Mesenchymal stem cell (in vitro differentiated cells and primary cell): Measurements from ENCODE around the gene LRRD1.

ENCODE experiments used
- DNase-seq: peaks from one replicate; pipeline ENCODE4 v3.0.0-alpha.2; 2013
- H2AFZ ChIP-seq: one replicate; pipeline ENCODE4 v1.6.1; 2013; ENCODE audit warnings: low read depth, mild to moderate bottlenecking, control low read depth, inconsistent platforms, low read length, moderate library complexity
- H2AK5ac ChIP-seq: 2 replicates; pipeline ENCODE4 v1.6.1; 2013; ENCODE audit warnings: low read length, moderate library complexity, mild to moderate bottlenecking, inconsistent platforms; ENCODE audit not compliant: severe bottlenecking
- H2BK120ac ChIP-seq: one replicate; pipeline ENCODE4 v1.6.1; 2013; ENCODE audit warnings: low read depth, mild to moderate bottlenecking, inconsistent platforms, low read length, moderate library complexity
- H2BK12ac ChIP-seq, 2 experiments: one replicate each; pipeline ENCODE4 v1.6.1; 2013; ENCODE audit warnings: inconsistent platforms in 2 of 2, low read length in 2 of 2, mild to moderate bottlenecking in 2 of 2, moderate library complexity in 2 of 2, control low read depth in 1 of 2
- H2BK15ac ChIP-seq: one replicate; pipeline ENCODE4 v1.6.1; 2013; ENCODE audit warnings: mild to moderate bottlenecking, low read depth, inconsistent platforms; ENCODE audit not compliant: poor library complexity, severe bottlenecking
- H2BK5ac ChIP-seq: 2 replicates; pipeline ENCODE4 v1.6.1; 2013; ENCODE audit warnings: low read depth, mild to moderate bottlenecking, low read length, control low read depth, inconsistent platforms; ENCODE audit not compliant: poor library complexity, severe bottlenecking
- H3K14ac ChIP-seq, 2 experiments: one replicate each; pipeline ENCODE4 v1.6.1; 2013; ENCODE audit warnings: inconsistent platforms in 2 of 2, low read length in 2 of 2, control low read depth in 1 of 2, mild to moderate bottlenecking in 1 of 2, moderate library complexity in 1 of 2
- H3K18ac ChIP-seq, 2 experiments: one replicate each; pipeline ENCODE4 v1.6.1; 2013; ENCODE audit warnings: inconsistent platforms in 2 of 2, low read length in 2 of 2, control low read depth in 1 of 2, low read depth in 1 of 2, mild to moderate bottlenecking in 1 of 2
- H3K23ac ChIP-seq, 2 experiments: one replicate each; pipeline ENCODE4 v1.6.1; 2013; ENCODE audit warnings: inconsistent platforms in 2 of 2, low read length in 2 of 2, mild to moderate bottlenecking in 2 of 2, moderate library complexity in 2 of 2, control low read depth in 1 of 2
- H3K27ac ChIP-seq: 2 replicates; pipeline ENCODE4 v1.5.1; 2013; ENCODE audit warnings: mild to moderate bottlenecking, moderate library complexity, low read length, control low read depth, inconsistent platforms; ENCODE audit not compliant: poor library complexity, severe bottlenecking
- H3K27me3 ChIP-seq, 2 experiments: 2 replicates each; pipeline versions ENCODE4 v1.6.1 to v1.7.0; 2013; ENCODE audit warnings: low read length in 2 of 2, mild to moderate bottlenecking in 2 of 2, moderate library complexity in 2 of 2, control low read depth in 1 of 2, inconsistent platforms in 1 of 2; ENCODE audit not compliant: control insufficient read depth in 1 of 2, insufficient read depth in 1 of 2
- H3K36me3 ChIP-seq, 2 experiments: 2 replicates each; pipeline versions ENCODE4 v1.6.1 to v1.7.0; 2013; ENCODE audit warnings: low read length in 2 of 2, control low read depth in 1 of 2, inconsistent platforms in 1 of 2, low read depth in 1 of 2, mild to moderate bottlenecking in 1 of 2; ENCODE audit not compliant: insufficient read depth in 2 of 2, control insufficient read depth in 1 of 2
- H3K4ac ChIP-seq, 2 experiments: one replicate each; pipeline ENCODE4 v1.6.1; 2013; ENCODE audit warnings: inconsistent platforms in 2 of 2, low read length in 2 of 2, mild to moderate bottlenecking in 2 of 2, moderate library complexity in 2 of 2, control low read depth in 1 of 2, low read depth in 1 of 2
- H3K4me1 ChIP-seq: 2 replicates; pipeline ENCODE4 v1.6.1; 2013; ENCODE audit warnings: low read depth, low read length, control low read depth; ENCODE audit not compliant: control insufficient read depth, insufficient read depth
- H3K4me2 ChIP-seq: 2 replicates; pipeline ENCODE4 v1.6.1; 2013; ENCODE audit warnings: low read length, mild to moderate bottlenecking, inconsistent platforms; ENCODE audit not compliant: poor library complexity, severe bottlenecking
- H3K4me3 ChIP-seq, 2 experiments: 2 replicates each; pipeline versions ENCODE4 v1.5.1 to v1.7.0; 2013; ENCODE audit warnings: low read length in 2 of 2, mild to moderate bottlenecking in 2 of 2, control low read depth in 1 of 2, low read depth in 1 of 2; ENCODE audit not compliant: insufficient read depth in 1 of 2
- H3K79me1 ChIP-seq: replicated peaks from 2 replicates; pipeline ENCODE4 v1.6.1; 2013; ENCODE audit warnings: mild to moderate bottlenecking, control low read depth, low read length, inconsistent platforms; ENCODE audit not compliant: poor library complexity, severe bottlenecking
- H3K9ac ChIP-seq: 2 replicates; pipeline ENCODE4 v1.7.0; 2013; ENCODE audit warnings: mild to moderate bottlenecking, low read length, moderate library complexity
- H3K9me3 ChIP-seq: 2 replicates; pipeline ENCODE4 v1.7.0; 2013; ENCODE audit warnings: mild to moderate bottlenecking, low read length; ENCODE audit not compliant: control insufficient read depth
- H4K8ac ChIP-seq: one replicate; pipeline ENCODE4 v1.6.1; 2013; ENCODE audit warnings: inconsistent platforms, mild to moderate bottlenecking, low read length, moderate library complexity
- H4K91ac ChIP-seq: one replicate; pipeline ENCODE4 v1.6.1; 2013; ENCODE audit warnings: mild to moderate bottlenecking, low read length, inconsistent platforms
- WGBS: methylation state at CpG from one replicate; pipeline ENCODE4 v1.1.7; 2013; ENCODE audit warnings: mixed read lengths; 5-methylcytosine and 5-hydroxymethylcytosine counted together

Gene LRRD1

DNA sequence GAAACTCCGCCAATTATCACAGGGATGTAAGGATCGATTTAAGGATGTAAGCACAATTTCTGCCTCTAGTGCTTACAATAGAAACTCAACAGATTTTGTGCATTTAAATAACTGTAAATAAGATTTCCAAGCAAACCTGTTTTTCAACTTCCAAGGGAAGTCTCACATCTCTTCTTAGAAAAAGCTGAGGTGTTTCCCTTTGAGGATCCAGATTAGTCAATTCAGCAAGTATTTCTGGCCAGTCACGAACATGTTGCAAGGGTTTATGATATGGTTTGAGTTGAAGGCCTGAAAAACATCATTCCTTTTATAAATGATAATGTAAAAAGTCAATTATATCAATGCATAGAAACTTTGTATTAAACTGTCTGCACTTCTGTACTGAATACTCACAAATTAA lies 42.8 kb upstream of the LRRD1 start:
- H3K4me2 ChIP-seq, result no peak overlapping the region
- no peak overlapping the region for H3K9ac ChIP-seq
- H4K8ac ChIP-seq, result no peak overlapping the region
- no peaks in the 10 kb centered on the region for H3K9me3 ChIP-seq
- no peak overlapping the region for H3K18ac ChIP-seq
- H2BK120ac ChIP-seq, result no peak overlapping the region
- peaks cover 12 to 96% of the 10 kb centered on the region in 2 experiments for H3K36me3 ChIP-seq
- no peaks in the 10 kb centered on the region for H3K27me3 ChIP-seq
- no peak overlapping the region for H3K14ac ChIP-seq
- H3K27ac ChIP-seq, result no peak overlapping the region
- H3K79me1 ChIP-seq, result peaks cover 5% of the 10 kb centered on the region
- no peak overlapping the region for H4K91ac ChIP-seq
- DNase-seq, result no peak
- H3K4me1 ChIP-seq, result no peaks in the 10 kb centered on the region
- no peak overlapping the region for H3K23ac ChIP-seq
- no peak overlapping the region for H2BK15ac ChIP-seq
- no peak overlapping the region for H3K4me3 ChIP-seq
- H2AK5ac ChIP-seq, result no peak overlapping the region
- no peak overlapping the region for H2AFZ ChIP-seq
- no peak overlapping the region for H2BK5ac ChIP-seq
- H2BK12ac ChIP-seq, result no peak overlapping the region
- WGBS, result 95% methylated on average over 2 of the region's 3 CpGs
- no peak overlapping the region for H3K4ac ChIP-seq

DNA sequence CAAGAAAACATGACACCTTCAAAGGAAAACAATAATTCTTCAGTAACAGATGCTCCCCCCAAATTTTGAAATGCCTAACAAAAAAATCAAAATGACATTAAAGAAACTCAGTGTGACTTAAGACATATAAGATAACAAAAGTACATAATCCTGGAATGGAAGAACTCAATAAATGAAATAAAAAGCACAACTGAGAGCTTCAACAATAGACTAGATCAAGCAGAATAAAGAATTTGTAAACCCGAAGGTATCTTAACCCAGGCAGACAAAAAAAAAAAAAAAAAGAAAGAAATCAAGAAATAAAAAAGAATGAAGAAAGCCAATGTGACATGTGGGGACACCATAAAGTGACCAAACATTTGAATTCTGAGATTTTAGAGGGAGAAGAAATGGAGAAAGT lies 27.7 kb upstream of the LRRD1 start:
- Histone ChIP-seq H3K27me3 (no peaks in the 10 kb centered on the region), H3K4me1 (no peaks in the 10 kb centered on the region), H2AK5ac (no peak overlapping the region), H2BK12ac (no peak overlapping the region), H3K4me2 (no peak overlapping the region), H3K27ac (no peak overlapping the region), H4K8ac (no peak overlapping the region), H3K4me3 (no peak overlapping the region), H3K4ac (no peak overlapping the region), H2BK120ac (no peak overlapping the region), H2BK5ac (no peak overlapping the region), H3K9ac (no peak overlapping the region), H4K91ac (no peak overlapping the region), H3K36me3 (peaks cover 23 to 93% of the 10 kb centered on the region in 2 experiments), H3K18ac (no peak overlapping the region), H3K79me1 (peaks cover 21% of the 10 kb centered on the region), H3K23ac (no peak overlapping the region), H3K14ac (no peak overlapping the region), H2AFZ (no peak overlapping the region), H2BK15ac (no peak overlapping the region), H3K9me3 (peaks cover 25% of the 10 kb centered on the region)
- WGBS, result no CpG with 5 or more reads among the region's 1 CpG
- no peak for DNase-seq

DNA sequence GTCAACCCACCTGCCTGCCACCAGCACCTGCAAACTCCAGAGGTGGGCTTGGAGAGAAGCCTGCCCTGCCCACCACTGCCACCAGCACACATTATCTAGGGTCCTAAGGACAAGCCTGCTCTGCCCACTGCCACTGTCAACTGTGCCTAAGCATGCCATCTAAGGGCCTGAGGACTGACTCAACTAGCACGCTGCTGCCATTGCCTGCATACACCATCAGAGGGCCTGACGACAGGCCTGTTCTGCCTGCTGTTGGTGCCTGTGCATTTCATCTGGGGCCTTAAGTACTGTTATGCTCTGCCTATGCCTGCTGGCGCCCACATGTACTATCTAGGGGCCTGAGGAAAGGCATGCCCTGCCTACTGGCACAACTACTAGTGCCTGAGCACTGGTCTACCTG lies 27.0 kb upstream of the LRRD1 start:
- Histone ChIP-seq H2BK120ac (no peak overlapping the region), H3K18ac (no peak overlapping the region), H2BK12ac (no peak overlapping the region), H3K27ac (no peak overlapping the region), H3K79me1 (peaks cover 21% of the 10 kb centered on the region), H3K4ac (no peak overlapping the region), H3K4me1 (no peaks in the 10 kb centered on the region), H3K14ac (no peak overlapping the region), H3K4me3 (no peak overlapping the region), H2AFZ (no peak overlapping the region), H2BK15ac (no peak overlapping the region), H3K23ac (no peak overlapping the region), H3K9me3 (peaks cover 25% of the 10 kb centered on the region), H3K9ac (no peak overlapping the region), H3K4me2 (no peak overlapping the region), H3K27me3 (no peaks in the 10 kb centered on the region), H3K36me3 (peaks cover 23 to 92% of the 10 kb centered on the region in 2 experiments), H4K91ac (no peak overlapping the region), H2AK5ac (no peak overlapping the region), H4K8ac (peak overlapping the region; percentile 2), H2BK5ac (no peak overlapping the region)
- no peak for DNase-seq
- WGBS, result 95% methylated on average over 3 of the region's 3 CpGs

GRCh38 chr7:92200791-92201190 lies 21.8 kb upstream of the LRRD1 start:
- Histone ChIP-seq H2BK120ac (no peak overlapping the region), H2BK5ac (no peak overlapping the region), H3K18ac (no peak overlapping the region), H2BK12ac (no peak overlapping the region), H4K91ac (no peak overlapping the region), H3K23ac (no peak overlapping the region), H2BK15ac (no peak overlapping the region), H3K79me1 (peaks cover 14% of the 10 kb centered on the region), H3K4me2 (no peak overlapping the region), H3K4me3 (no peak overlapping the region), H3K27ac (no peak overlapping the region), H3K9ac (no peak overlapping the region), H4K8ac (no peak overlapping the region), H3K14ac (no peak overlapping the region), H3K36me3 (peaks cover 21 to 94% of the 10 kb centered on the region in 2 experiments), H3K4me1 (no peaks in the 10 kb centered on the region), H3K9me3 (peaks cover 4% of the 10 kb centered on the region), H2AFZ (no peak overlapping the region), H3K27me3 (no peaks in the 10 kb centered on the region), H2AK5ac (no peak overlapping the region), H3K4ac (no peak overlapping the region)
- no peak for DNase-seq
- no CpG with 5 or more reads among the region's 1 CpG for WGBS
